HepG2 (cell line): ENCODE results near the gene F12. TPM values are rescaled to one million over a fixed set of nuclear protein-coding genes. Genes with fewer than 3 reads are reported as not detected.

ENCODE experiments used
- ATAC-seq: fragments of 200-7000 bp; cut with Tn5 transposase; 3 replicates; pipeline ENCODE4 v1.9.1; 2020; ENCODE audit warnings: mild to moderate bottlenecking, moderate library complexity
- BruUV-seq: library from RNA; stranded (reverse); fragments of 400-500 nt; replicated peaks from 2 replicates; lab custom pipeline; 2021; lab: Mats Ljungman, UMichigan
- CTCF ChIA-PET: fragments of 300-600 bp; formaldehyde crosslinking; extraction: SDS; loops from one replicate; lab custom pipeline; 2021; ENCODE audit warnings: low total read pairs, inconsistent platforms, low intra/inter-chr PET ratio; lab: Yijun Ruan, JAX
- POLR2A ChIA-PET: fragments of 350-600 bp; sonication (Branson Sonifier 250); formaldehyde crosslinking; loops from one replicate; lab custom pipeline; 2020; ENCODE audit warnings: antibody characterized with exemption, inconsistent platforms; lab: Yijun Ruan, JAX
- DNase-seq: peaks from one replicate; pipeline ENCODE4 v3.0.0-alpha.2; 2015; ENCODE audit warnings: low spot score
- FAIRE-seq: peaks from 3 replicates; lab custom pipeline; 2011; peaks lifted over from hg19 to GRCh38; lab: Jason Lieb, UNC
- H2AFZ ChIP-seq: one replicate; pipeline ENCODE4 v1.6.1; 2011; ENCODE audit warnings: low read length, inconsistent platforms
- H3K27ac ChIP-seq: fragments of 300-600 bp; 3 replicates; pipeline ENCODE4 v1.8.0; 2011; ENCODE audit warnings: mixed run types, mild to moderate bottlenecking, mixed read lengths, low read length, inconsistent platforms; ENCODE audit not compliant: insufficient read depth; ENCODE audit errors: extremely low read length
- H3K27me3 ChIP-seq, 2 experiments: fragments of 200-600 bp in 1 of 2; 2 replicates in 1 of 2; 3 replicates in 1 of 2; pipeline versions ENCODE4 v1.6.0 to v1.8.0; 2011; ENCODE audit warnings: low read length in 2 of 2, mild to moderate bottlenecking in 2 of 2, moderate library complexity in 2 of 2, inconsistent platforms in 1 of 2; ENCODE audit not compliant: insufficient read depth in 2 of 2, control insufficient read depth in 1 of 2
- H3K36me3 ChIP-seq, 2 experiments: fragments of 200-600 bp in 1 of 2; replicated peaks in 1 of 2; 2 replicates in 1 of 2; 3 replicates in 1 of 2; pipeline versions ENCODE4 v1.5.1 to v1.8.0; 2011; ENCODE audit warnings: low read length in 2 of 2, inconsistent platforms in 1 of 2; ENCODE audit not compliant: insufficient read depth in 2 of 2, control insufficient read depth in 1 of 2
- H3K4me1 ChIP-seq: 2 replicates; pipeline ENCODE4 v1.5.1; 2012; ENCODE audit warnings: low read length, inconsistent platforms; ENCODE audit not compliant: insufficient read depth
- H3K4me2 ChIP-seq: 2 replicates; pipeline ENCODE4 v1.6.0; 2011; ENCODE audit warnings: low read depth, low read length, inconsistent platforms
- H3K4me3 ChIP-seq, 3 experiments: fragments of 200-600 bp in 1 of 3; sonication (generic), shearing (Covaris generic) in 1 of 3; replicated peaks in 1 of 3; 2 replicates each; pipeline ENCODE4 v1.5.1; 2011 to 2016; ENCODE audit warnings: low read length in 3 of 3, inconsistent platforms in 2 of 3, low read depth in 2 of 3, mild to moderate bottlenecking in 2 of 3, control low read depth in 1 of 3, mixed read lengths in 1 of 3; ENCODE audit not compliant: insufficient read depth in 1 of 3
- H3K79me2 ChIP-seq: one replicate; pipeline ENCODE4 v1.6.1; 2011; ENCODE audit warnings: low read length, inconsistent platforms; ENCODE audit not compliant: insufficient read depth
- H3K9ac ChIP-seq: 2 replicates; pipeline ENCODE4 v1.6.0; 2011; ENCODE audit warnings: mild to moderate bottlenecking, low read depth, low read length, inconsistent platforms; ENCODE audit not compliant: insufficient read depth
- H3K9me3 ChIP-seq: 2 replicates; pipeline ENCODE4 v1.5.1; 2012; ENCODE audit warnings: mild to moderate bottlenecking, low read length
- H4K20me1 ChIP-seq: 2 replicates; pipeline ENCODE4 v1.6.0; 2011; ENCODE audit warnings: inconsistent platforms, mild to moderate bottlenecking, low read length, moderate library complexity; ENCODE audit not compliant: insufficient read depth
- CBX5 ChIP-seq: sonication (generic); formaldehyde crosslinking; IDR thresholded peaks from 2 replicates; pipeline ENCODE4 v1.4.0; 2020; ENCODE audit warnings: missing genetic modification reagents, borderline replicate concordance
- CEBPG ChIP-seq: IDR thresholded peaks from 2 replicates; pipeline ENCODE4 v1.6.1; 2016
- CREM ChIP-seq, 2 experiments: sonication (generic) in 1 of 2; formaldehyde crosslinking in 1 of 2; IDR thresholded peaks; 2 replicates each; pipeline versions ENCODE4 v1.4.0 to v1.6.1; 2016 to 2020; ENCODE audit warnings: antibody characterized with exemption in 1 of 2, mild to moderate bottlenecking in 1 of 2, missing genetic modification reagents in 1 of 2
- ESRRA ChIP-seq: sonication (generic); formaldehyde crosslinking; IDR thresholded peaks from 2 replicates; pipeline ENCODE4 v1.5.1; 2020; ENCODE audit warnings: mild to moderate bottlenecking, low read depth, missing genetic modification reagents
- GLI4 ChIP-seq: sonication (generic); formaldehyde crosslinking; IDR thresholded peaks from 2 replicates; pipeline ENCODE4 v1.5.1; 2020; ENCODE audit warnings: missing genetic modification reagents, mild to moderate bottlenecking, moderate library complexity, borderline replicate concordance
- HES4 ChIP-seq: sonication (generic); formaldehyde crosslinking; IDR thresholded peaks from 2 replicates; pipeline ENCODE4 v1.9.0; 2021; ENCODE audit warnings: mild to moderate bottlenecking, missing genetic modification reagents, borderline replicate concordance
- NFYB ChIP-seq: sonication (generic); formaldehyde crosslinking; IDR thresholded peaks from 2 replicates; pipeline ENCODE4 v1.4.0; 2020; ENCODE audit warnings: missing genetic modification reagents
- REPIN1 ChIP-seq: sonication (generic); formaldehyde crosslinking; IDR thresholded peaks from 2 replicates; pipeline ENCODE4 v1.8.0; 2022; ENCODE audit warnings: missing genetic modification reagents, low read depth, mild to moderate bottlenecking, borderline replicate concordance
- SMAD3 ChIP-seq: sonication (generic); formaldehyde crosslinking; IDR thresholded peaks from 2 replicates; pipeline ENCODE4 v1.4.0; 2020; ENCODE audit warnings: missing genetic modification reagents
- TCF7L2 ChIP-seq: IDR thresholded peaks from 2 replicates; pipeline ENCODE4 v1.6.1; 2011; ENCODE audit warnings: mild to moderate bottlenecking, low read depth, low read length, moderate library complexity
- XRCC5 ChIP-seq: fragments of 200-400 bp; formaldehyde crosslinking; optimal IDR thresholded peaks from 2 replicates; pipeline ENCODE3; 2017; ENCODE audit warnings: mild to moderate bottlenecking, low read length
- ZNF292 ChIP-seq: sonication (generic); formaldehyde crosslinking; IDR thresholded peaks from 2 replicates; pipeline ENCODE4 v1.8.1; 2022; ENCODE audit warnings: mild to moderate bottlenecking, low read depth, missing genetic modification reagents, borderline replicate concordance
- ZNF564 ChIP-seq: sonication (generic); formaldehyde crosslinking; IDR thresholded peaks from 2 replicates; pipeline ENCODE4 v1.8.1; 2023; ENCODE audit warnings: mild to moderate bottlenecking, missing genetic modification reagents
- ZNF724P ChIP-seq: sonication (generic); formaldehyde crosslinking; IDR thresholded peaks from 2 replicates; pipeline ENCODE4 v1.8.0; 2022; ENCODE audit warnings: missing genetic modification reagents, borderline replicate concordance
- WGBS: methylation state at CpG from one replicate; pipeline ENCODE4 v1.1.6; 2017; ENCODE audit warnings: low lambda C conversion rate; 5-methylcytosine and 5-hydroxymethylcytosine counted together
- in situ Hi-C: cut with HindIII; loops from 2 replicates; pipeline ENCODE4 v1.10.0; 2017; ENCODE audit warnings: low pct_unique_long_range_greater_than_20kb; ENCODE audit not compliant: extremely low pct_ligation_motif_present
- intact Hi-C: fragments of 100-400 bp; cut with micrococcal nuclease; formaldehyde crosslinking; loops from one replicate; pipeline ENCODE4 v1.10.0; 2022; ENCODE audit not compliant: unreplicated experiment
- polyA plus RNA-seq, 8 experiments: library from polyadenylated mRNA; depleted of rRNA in 3 of 8; stranded (reverse) in 7 of 8; unstranded in 1 of 8; fragments of >200 nt; fragmentation: Illumina TruSeq in 4 of 8; extraction: Trizol in 4 of 8; gene quantifications; 2 replicates each; pipeline versions ENCODE4 v1.2.1 to v1.2.3, GENCODE V29; 2011 to 2016; ENCODE audit warnings: low read depth in 4 of 8, missing spikeins in 1 of 8, mixed read lengths in 1 of 8; ENCODE audit not compliant: insufficient read depth in 1 of 8
- total RNA-seq, 5 experiments: library from RNA; depleted of rRNA; stranded (reverse); fragments of >200 nt; fragmentation: Illumina TruSeq; extraction: Trizol; gene quantifications; 2 replicates each; pipeline ENCODE4 v1.2.3, GENCODE V29; 2016; ENCODE audit warnings: low read depth in 1 of 5
- TF ChIP-seq, protein P1 (sequence below): sonication (generic); formaldehyde crosslinking; IDR thresholded peaks from 2 replicates; pipeline ENCODE4 v1.8.0; 2022; ENCODE audit warnings: missing genetic modification reagents, low read depth, mild to moderate bottlenecking, borderline replicate concordance
- TF ChIP-seq, protein P2 (sequence below): IDR thresholded peaks from 2 replicates; pipeline ENCODE4 v1.6.1; 2016; ENCODE audit warnings: control low read depth
- TF ChIP-seq, protein P3 (sequence below): IDR thresholded peaks from 2 replicates; pipeline ENCODE4 v1.6.1; 2012; ENCODE audit warnings: inconsistent platforms
- TF ChIP-seq, protein P4 (sequence below): sonication (generic); formaldehyde crosslinking; IDR thresholded peaks from 2 replicates; pipeline ENCODE4 v1.4.0; 2020; ENCODE audit warnings: missing genetic modification reagents, borderline replicate concordance
- TF ChIP-seq, protein P5 (sequence below): sonication (generic); formaldehyde crosslinking; conservative IDR thresholded peaks from 2 replicates; pipeline ENCODE4 v1.4.0; 2020; ENCODE audit warnings: mild to moderate bottlenecking, missing genetic modification reagents, moderate library complexity

Gene F12
- total and polyA plus RNA-seq, 2 of the 13 experiments (the other 11 are each of a cell fraction or from before 2014, with no cell fraction given) = 2.5 to 3.0 TPM

- Histone ChIP-seq H3K27ac (no peak overlapping the region), H3K27me3 (0 out of 5 replicates have a peak, but pooled peaks cover 0 to 3% of the 10 kb centered on the region in 2 experiments), H3K79me2 (no peaks in the 10 kb centered on the region), H2AFZ (no peak overlapping the region), H3K4me1 (peaks cover 31% of the 10 kb centered on the region), H3K9me3 (no peaks in the 10 kb centered on the region), H4K20me1 (no peaks in the 10 kb centered on the region), H3K9ac (no peak overlapping the region), H3K4me3 (no peak overlapping the region), H3K36me3 (no peaks in the 10 kb centered on the region), H3K4me2 (no peak overlapping the region)
- TF ChIP-seq XRCC5 = no peak
- no peak for TF ChIP-seq GLI4
- no peak for TF ChIP-seq HES4 (CRISPR knock-in tag)
- TF ChIP-seq, protein P1, sequence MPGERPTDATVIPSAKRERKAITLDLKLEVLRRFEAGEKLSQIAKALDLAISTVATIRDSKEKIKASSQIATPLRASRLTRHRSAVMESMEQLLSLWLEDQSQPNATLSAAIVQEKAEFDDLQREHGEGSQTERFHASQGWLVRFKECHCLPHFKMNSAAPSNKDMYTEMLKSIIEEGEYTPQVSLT (CRISPR knock-in tag) = no peak
- no peak for TF ChIP-seq ZNF724P (CRISPR knock-in tag)
- no peak for TF ChIP-seq CEBPG (CRISPR knock-in tag)
- no peak for TF ChIP-seq TCF7L2
- TF ChIP-seq, protein P2, sequence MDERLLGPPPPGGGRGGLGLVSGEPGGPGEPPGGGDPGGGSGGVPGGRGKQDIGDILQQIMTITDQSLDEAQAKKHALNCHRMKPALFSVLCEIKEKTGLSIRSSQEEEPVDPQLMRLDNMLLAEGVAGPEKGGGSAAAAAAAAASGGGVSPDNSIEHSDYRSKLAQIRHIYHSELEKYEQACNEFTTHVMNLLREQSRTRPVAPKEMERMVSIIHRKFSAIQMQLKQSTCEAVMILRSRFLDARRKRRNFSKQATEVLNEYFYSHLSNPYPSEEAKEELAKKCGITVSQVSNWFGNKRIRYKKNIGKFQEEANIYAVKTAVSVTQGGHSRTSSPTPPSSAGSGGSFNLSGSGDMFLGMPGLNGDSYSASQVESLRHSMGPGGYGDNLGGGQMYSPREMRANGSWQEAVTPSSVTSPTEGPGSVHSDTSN (CRISPR knock-in tag) = no peak
- TF ChIP-seq CBX5 (CRISPR knock-in tag) = no peak
- TF ChIP-seq, protein P3, sequence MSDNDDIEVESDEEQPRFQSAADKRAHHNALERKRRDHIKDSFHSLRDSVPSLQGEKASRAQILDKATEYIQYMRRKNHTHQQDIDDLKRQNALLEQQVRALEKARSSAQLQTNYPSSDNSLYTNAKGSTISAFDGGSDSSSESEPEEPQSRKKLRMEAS = no peak
- no peak for TF ChIP-seq SMAD3
- no peak for TF ChIP-seq ZNF564 (CRISPR knock-in tag)
- TF ChIP-seq, protein P4, sequence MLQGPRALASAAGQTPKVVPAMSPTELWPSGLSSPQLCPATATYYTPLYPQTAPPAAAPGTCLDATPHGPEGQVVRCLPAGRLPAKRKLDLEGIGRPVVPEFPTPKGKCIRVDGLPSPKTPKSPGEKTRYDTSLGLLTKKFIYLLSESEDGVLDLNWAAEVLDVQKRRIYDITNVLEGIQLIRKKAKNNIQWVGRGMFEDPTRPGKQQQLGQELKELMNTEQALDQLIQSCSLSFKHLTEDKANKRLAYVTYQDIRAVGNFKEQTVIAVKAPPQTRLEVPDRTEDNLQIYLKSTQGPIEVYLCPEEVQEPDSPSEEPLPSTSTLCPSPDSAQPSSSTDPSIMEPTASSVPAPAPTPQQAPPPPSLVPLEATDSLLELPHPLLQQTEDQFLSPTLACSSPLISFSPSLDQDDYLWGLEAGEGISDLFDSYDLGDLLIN = no peak
- no peak for TF ChIP-seq ZNF292 (CRISPR knock-in tag)
- TF ChIP-seq ESRRA (CRISPR knock-in tag) = no peak
- no peak for TF ChIP-seq CREM (IDR thresholded peaks at IDR 0.05)
- TF ChIP-seq CREM (CRISPR knock-in tag; IDR thresholded peaks at IDR 0.05) = no peak
- TF ChIP-seq, protein P5, sequence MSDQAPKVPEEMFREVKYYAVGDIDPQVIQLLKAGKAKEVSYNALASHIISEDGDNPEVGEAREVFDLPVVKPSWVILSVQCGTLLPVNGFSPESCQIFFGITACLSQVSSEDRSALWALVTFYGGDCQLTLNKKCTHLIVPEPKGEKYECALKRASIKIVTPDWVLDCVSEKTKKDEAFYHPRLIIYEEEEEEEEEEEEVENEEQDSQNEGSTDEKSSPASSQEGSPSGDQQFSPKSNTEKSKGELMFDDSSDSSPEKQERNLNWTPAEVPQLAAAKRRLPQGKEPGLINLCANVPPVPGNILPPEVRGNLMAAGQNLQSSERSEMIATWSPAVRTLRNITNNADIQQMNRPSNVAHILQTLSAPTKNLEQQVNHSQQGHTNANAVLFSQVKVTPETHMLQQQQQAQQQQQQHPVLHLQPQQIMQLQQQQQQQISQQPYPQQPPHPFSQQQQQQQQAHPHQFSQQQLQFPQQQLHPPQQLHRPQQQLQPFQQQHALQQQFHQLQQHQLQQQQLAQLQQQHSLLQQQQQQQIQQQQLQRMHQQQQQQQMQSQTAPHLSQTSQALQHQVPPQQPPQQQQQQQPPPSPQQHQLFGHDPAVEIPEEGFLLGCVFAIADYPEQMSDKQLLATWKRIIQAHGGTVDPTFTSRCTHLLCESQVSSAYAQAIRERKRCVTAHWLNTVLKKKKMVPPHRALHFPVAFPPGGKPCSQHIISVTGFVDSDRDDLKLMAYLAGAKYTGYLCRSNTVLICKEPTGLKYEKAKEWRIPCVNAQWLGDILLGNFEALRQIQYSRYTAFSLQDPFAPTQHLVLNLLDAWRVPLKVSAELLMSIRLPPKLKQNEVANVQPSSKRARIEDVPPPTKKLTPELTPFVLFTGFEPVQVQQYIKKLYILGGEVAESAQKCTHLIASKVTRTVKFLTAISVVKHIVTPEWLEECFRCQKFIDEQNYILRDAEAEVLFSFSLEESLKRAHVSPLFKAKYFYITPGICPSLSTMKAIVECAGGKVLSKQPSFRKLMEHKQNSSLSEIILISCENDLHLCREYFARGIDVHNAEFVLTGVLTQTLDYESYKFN (CRISPR knock-in tag) = no peak
- no peak for TF ChIP-seq REPIN1 (CRISPR knock-in tag)
- TF ChIP-seq NFYB (CRISPR knock-in tag) = no peak
- in situ Hi-C loops (no loop called here), intact Hi-C loops (no loop called here)
- POLR2A ChIA-PET = interaction anchor here (2.7 kb wide), 1 partner anchor 32 kb away, joined by 22 read pairs; no protein-coding TSS in a partner anchor
- ATAC-seq = no peak
- FAIRE-seq = no peak
- no peak for DNase-seq
- CTCF ChIA-PET = no interaction called here
- 24% methylated on average over 3 of the region's 3 CpGs for WGBS
- BruUV-seq = no TSS peak
Observed at GRCh38 chr5:177410575-177410974, 1.2 kb upstream of the F12 start.
